Measurements from ENCODE around the gene C17orf113.
"Not testable (repeated sequence)": the region's sequence is repeated elsewhere in the genome, so short reads cannot be mapped to it uniquely, and the experiment has no call there.

The C17orf113 gene

DNA sequence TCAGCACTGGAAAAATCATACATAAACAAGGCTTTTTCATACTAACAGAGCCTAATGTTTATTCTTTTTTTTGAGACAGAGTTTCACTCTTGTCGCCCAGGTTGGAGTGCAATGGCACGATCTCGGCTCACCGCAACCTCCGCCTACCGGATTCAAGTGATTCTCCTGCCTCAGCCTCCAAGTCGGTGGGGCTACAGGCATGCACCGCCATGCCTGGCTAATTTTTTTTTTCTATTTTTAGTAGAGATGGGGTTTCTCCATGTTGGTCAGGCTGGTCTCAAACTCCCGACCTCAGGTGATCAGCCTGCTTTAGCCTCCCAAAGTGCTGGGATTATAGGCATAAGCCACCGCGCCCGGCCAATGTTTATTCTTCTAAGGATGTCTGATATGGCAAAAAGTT lies 36.7 kb downstream of the C17orf113 start:
- not testable (repeated sequence) for DNase-seq

DNA sequence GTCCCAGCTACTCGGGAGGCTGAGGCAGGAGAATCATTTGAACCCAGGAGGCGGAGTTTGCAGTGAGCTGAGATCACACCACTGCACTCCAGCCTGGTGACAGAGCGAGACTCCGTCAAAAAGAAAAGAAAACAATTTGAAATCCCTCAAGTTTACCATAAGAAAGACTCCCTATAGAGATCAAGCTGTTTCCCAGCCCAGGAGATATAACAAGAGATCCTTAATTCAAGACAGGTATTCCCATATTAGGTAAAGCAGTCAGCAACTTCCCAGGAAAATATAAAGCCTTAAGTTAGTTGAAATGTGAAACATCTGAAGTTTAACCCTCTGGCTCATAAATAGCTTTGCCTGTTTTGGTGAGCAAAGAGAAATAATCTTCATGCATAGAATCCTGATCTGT lies 38.0 kb downstream of the C17orf113 start:
- DNase-seq, result not testable (repeated sequence)

DNA sequence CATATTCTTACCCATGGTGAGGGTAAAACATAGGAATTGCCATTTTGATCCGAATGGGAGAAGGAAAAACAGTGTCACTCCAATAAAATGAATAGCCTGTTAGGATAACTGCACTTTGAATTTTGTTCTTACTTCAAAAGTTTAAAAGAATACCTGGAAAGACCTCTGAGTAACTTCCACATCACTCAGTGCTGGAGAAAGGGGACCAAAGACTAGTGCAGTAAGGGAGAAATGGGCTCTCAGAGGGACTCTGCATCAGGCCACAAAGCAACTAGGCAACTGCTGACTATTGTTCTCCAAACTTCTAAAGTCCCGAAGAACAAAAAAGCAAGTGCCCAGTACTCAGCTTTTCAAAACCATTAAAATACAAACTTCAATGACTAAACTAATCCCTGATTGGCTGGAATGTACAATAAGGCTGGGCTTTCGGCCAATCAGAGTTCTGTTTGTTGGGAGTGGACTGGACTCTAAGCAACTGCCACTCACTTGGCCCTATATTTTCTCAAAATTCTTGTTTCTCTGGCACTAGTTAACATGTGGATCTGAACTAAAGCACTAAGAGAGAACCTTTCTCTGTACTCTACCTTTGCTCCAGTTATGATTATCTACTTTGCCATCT lies 39.4 kb downstream of the C17orf113 start:
- DNase-seq, result no peak

DNA sequence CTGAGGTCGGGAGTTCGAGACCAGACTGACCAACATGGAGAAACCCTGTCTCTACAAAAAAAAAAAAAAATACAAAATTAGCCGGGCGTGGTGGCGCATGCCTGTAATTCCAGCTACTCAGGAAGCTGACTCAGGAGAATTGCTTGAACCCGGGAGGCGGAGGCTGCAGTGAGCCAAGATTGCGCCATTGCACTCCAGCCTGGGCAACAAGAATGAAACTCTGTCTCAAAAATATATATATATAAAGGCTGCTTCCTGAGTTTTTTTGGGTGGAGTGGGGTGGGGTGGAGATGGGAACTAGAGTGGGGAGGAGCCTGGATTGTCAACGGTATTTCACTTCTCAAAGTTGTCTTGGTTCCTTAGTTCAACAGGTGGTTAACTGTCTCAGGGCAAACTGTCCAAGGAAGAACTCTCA lies 40.1 kb downstream of the C17orf113 start:
- DNase-seq, result not testable (repeated sequence)

DNA sequence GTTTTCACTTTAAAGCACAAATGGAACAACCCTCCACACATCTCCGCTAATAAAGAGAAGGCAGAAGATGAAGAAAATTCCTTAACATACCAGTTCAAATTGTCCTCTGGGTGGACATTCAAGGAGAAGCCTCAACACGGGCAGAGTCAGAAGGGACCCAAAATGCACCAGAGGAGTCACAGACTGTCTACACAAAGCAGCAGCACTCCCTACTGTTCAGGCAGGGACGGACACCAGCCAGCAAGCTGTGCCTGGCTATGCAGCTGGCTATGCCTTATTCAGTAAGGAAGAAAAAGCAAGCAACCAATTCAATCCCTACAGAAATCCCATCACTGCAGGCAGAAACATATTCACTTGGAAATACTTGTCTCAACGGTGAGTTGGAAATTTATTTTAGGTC lies 41.2 kb downstream of the C17orf113 start:
- DNase-seq, result no peak

DNA sequence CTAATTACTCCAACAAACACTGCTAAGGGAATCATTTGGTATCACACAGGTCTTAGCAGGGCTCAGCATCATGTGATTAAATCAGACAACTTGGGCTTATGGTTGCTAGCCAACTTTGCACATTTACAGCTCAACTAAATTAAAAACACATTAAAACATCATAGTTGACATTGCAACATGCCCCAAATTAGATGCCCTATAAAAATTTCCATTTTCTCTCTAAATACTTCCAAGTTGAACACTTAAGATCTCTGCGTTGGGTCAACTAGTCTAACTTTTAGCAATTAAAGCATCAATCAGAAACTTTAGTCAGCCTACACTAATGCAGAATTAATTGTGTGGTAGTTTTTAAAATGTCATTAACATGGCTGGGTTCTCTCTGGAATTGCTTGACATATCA lies 45.2 kb downstream of the C17orf113 start:
- no peak for DNase-seq

DNA sequence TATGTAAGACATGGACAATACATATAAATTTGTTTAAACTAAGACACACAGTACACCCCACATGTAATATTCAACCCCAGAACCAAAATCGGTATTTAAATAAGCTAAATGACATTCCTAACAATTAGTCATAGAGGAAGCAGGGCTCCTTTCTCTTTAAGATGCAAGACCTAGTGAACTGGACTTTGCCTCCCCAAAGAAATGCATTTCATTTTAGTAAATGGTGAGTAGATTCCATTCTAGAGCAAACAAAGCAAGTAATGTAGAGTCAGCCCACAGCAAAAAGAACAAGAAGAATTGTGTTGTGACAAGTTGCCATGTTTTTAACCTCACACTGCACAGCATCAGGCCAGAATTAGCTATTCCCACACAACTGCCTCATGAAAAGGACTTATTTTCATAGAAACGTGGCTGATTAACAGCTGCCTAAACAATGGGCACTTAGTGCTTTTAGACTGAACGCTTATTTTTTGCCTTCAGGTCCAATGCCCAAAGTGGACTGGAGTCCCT lies 47.6 kb downstream of the C17orf113 start:
- no peak for DNase-seq

DNA sequence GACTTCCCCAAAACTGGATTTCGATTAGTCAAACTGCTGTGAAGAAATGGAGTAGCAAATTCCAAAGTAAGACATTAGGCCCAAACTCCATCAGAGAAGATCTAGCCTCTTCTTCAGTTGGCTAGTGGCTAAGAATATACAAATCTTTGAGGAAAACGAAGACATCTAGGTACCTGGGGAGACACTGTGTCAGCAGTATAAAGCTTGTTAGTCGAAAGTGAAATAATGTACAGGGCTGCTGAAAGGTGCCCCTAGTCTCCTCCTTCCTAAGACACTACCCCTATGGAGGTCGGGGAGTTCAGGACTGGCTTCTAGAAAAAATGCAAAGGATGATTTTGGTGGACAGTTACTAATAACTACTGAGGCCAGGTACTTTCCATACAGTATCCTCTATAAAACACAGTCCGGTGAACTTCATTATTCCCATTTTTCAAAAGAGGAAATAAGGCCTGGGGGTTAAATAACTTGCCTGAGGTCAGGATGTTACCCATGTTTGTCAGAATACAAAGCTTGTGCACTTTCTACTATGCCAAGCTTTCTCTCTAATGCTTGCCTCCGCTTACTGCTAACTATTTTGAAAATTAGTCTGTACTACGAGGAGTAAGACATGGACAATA lies 48.1 kb downstream of the C17orf113 start:
- DNase-seq, result no peak

DNA sequence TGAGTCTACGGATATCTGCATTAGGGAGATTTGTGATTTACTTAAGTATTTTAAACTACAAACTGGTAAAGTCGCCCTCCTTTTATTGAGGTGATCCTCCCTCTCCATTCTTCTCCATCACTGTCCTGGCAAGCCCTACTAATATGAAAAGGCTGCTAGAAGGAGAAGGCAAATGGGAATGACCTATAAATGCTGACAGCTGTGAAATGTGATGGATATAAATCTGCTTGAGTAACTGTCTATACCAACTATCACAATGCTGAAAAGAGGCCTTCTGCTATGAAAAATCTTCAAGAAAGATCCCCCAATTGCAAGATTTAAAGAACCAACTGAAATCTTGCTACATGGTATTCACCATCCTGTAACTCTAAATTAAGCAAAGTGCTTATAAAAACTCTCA lies 48.7 kb downstream of the C17orf113 start:
- no peak for DNase-seq

DNA sequence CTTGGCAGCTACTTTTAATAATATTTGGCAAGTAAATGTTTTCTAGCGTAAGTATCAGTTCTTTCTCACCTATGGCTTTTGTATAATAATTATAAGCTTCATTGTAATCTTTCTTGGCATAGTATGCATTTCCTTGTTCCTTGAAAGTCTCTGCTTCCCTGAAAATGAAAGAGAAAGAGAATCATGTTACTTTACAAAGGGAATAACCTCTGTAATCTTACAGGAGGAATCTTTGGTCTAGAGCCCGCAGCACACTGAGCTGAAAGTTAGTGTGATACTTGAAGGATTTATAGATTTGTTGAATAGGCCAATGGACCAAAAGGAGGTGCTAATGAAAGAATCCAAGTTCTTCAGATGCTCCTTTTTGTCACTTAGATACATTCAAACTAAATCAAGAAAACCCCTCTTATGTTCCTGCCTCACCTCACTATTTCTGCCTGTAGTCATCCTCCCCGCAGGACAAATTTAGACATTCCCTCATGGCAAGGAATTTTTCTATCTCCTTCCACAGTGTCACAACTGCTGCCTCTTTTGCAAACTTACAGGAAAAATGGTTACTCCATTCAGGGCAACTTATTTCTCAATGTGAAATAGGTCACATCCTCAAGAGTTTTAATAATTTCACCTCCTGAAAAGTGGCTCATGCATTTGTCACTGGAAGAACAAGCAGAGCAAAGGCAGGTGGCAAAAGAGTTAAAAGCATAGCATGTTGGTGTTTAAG lies 49.8 kb downstream of the C17orf113 start:
- no peak for DNase-seq

DNA sequence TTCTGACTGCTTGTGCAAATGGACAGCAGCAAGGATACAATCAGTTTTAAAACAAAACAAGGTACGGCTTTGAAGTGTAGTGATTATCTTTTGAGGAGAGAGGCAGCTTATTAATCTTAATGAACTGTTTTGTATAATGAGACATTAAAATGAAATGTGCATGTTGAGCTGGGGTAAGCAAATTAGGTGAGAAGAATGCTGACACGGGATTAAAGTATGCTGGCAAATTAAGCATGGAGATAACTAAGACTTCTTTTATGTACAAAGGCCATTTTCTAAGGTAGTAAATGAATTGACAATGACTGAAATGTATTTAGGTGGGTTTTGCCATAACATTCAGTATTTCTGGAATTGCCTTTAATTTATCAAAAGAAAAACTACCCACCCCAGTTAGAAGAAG lies 51.9 kb downstream of the C17orf113 start:
- no peak for DNase-seq

DNA sequence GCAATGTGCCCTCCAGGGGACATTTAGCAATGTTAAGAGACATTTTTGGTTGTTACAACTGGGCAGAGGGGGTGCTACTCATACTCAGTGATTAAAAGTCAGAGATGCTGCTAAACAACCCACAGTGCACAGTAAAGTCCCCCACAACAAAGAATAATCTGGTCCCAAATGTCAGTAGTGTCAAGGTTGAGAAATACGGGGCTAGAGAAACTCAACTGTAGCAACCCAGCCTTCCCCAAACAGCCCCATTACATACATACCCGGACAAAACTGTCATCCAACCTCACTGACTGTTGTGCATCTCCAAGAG lies 53.6 kb downstream of the C17orf113 start:
- DNase-seq, result no peak

DNA sequence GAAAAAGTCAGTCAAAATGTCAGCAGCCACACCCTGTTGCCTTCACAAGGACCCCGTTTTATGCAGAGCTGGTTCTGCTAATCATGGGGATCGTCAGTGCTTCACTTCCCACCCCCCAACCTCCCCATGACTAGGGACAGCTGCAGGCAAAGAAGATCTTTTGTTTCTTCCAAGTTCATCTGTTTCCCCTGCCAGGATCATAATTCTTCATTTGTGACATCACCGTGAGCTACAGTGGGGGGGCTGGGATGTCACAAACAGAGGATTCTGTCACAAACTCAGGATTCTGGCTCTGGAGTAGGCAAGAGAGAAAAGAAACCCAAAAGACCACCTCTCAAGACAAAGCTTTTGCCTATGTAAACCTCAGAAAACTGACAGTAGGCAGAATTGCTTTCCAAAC lies 57.8 kb downstream of the C17orf113 start:
- no peak for DNase-seq

DNA sequence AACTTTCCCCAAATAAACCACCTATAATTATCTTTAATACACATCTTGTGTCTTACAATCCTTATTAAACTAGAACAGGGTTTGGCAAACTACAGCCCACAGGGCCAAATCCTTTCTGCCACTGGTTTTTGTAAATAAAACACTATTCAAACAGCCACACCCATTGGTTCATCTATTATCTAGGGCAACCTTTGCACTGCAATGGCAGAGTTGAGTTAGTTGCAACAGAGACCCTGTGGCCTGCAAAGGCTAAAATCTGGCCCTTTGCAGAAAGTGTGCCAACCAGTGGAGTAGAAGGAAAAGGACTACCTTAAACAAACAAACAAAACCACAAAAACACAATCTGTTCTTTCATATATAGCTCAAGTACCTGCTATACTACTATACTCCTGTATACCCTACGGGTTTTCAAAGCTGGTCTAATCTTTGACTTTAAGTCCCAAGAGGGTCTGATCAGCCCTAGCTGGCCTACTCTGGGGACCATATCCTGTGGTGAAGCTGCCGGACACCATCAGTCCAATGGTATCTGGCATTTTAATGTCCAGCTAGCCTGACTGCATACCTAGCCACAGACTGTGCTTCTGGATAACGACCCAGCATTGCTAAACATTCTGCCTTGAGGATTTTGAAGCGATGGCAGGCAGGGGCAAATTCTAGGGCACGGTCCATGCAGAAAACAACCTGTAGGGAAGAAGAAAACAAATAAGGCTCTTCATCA lies 60.5 kb downstream of the C17orf113 start:
- DNase-seq, result no peak

DNA sequence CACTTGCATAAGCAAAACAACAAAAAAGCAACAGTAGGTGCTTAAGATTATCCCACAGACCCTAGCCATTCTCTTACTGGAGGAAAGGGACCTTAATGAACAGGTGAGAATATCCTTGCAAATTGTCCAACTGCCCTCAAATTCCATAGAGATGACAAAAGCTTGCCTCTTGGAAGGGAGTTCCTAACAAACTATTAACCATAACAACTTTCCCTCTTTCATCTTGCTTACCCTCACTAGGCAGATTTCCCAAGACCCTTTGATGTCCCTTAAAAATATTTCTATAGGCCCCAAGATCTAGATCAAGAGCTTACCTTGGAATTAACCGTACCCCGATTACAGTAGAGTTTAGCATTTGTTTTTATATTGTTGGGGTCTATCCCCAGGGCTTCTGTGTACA lies 62.0 kb downstream of the C17orf113 start:
- no peak for DNase-seq

Data from activated T-cell treated with anti-CD3 and anti-CD28 coated beads for 4 hours (primary cell).